ENCODE measurements around the gene BMPR1A.
"Not testable (repeated sequence)": the region's sequence is repeated elsewhere in the genome, so short reads cannot be mapped to it uniquely, and the experiment has no call there.

The BMPR1A gene

DNA sequence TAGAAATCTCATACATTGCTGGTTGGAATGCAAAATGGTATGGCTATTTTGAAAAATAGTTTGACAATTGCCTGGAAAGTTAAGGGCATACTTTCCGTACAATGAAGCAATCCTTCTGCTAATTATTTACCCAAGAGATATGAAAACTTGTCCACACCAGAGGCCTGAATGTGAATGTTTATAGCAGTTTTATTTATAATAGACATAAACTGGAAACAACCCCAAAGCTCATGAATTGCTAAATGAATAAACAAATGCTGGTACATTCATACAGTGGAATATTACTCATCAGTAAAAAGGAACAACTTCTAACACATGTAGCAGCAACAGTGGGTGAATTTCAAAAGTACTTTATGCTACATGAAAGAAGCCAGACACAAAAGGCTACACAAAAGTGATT is 158.3 kb downstream of the BMPR1A start:
- H3K4me3 ChIP-seq (ENCODE audit: low read depth, low read length): no peak overlapping the region
- TF ChIP-seq, protein P1, sequence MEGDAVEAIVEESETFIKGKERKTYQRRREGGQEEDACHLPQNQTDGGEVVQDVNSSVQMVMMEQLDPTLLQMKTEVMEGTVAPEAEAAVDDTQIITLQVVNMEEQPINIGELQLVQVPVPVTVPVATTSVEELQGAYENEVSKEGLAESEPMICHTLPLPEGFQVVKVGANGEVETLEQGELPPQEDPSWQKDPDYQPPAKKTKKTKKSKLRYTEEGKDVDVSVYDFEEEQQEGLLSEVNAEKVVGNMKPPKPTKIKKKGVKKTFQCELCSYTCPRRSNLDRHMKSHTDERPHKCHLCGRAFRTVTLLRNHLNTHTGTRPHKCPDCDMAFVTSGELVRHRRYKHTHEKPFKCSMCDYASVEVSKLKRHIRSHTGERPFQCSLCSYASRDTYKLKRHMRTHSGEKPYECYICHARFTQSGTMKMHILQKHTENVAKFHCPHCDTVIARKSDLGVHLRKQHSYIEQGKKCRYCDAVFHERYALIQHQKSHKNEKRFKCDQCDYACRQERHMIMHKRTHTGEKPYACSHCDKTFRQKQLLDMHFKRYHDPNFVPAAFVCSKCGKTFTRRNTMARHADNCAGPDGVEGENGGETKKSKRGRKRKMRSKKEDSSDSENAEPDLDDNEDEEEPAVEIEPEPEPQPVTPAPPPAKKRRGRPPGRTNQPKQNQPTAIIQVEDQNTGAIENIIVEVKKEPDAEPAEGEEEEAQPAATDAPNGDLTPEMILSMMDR (IDR thresholded peaks at IDR 0.05; ENCODE audit: borderline replicate concordance, insufficient read depth, low read depth, low read length): no peak

DNA sequence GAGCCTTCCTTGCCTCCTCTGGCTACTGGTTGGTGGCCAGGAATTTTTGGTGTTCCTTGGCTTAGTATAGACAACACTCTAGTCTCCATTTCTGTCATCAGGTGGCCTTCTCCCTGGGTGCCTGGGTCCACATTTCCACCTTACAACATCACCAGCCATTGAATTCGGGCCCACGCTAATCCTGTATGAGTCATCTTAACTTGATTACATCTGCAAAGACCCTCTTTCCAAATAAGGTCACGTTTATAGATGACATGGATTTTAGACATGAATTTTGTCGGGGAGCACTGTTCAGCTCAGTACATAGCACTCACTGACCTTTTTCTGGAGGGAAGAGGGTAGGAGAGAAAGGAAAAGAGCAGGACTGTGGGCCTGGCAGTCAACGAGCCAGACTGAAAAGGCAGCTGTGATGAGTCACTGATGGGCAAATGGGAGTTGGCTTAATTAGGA is 161.6 kb downstream of the BMPR1A start:
- H3K4me3 ChIP-seq (ENCODE audit: low read depth, low read length): no peak overlapping the region
- TF ChIP-seq, protein P1 (IDR thresholded peaks at IDR 0.05; ENCODE audit: borderline replicate concordance, insufficient read depth, low read depth, low read length): no peak

- TF ChIP-seq, protein P1 (IDR thresholded peaks at IDR 0.05; ENCODE audit: borderline replicate concordance, insufficient read depth, low read depth, low read length): no peak
- no peak overlapping the region for H3K4me3 ChIP-seq (ENCODE audit: low read depth, low read length)
Observed at GRCh38 chr10:86922553-86922961, 166.1 kb downstream of the BMPR1A start.

DNA sequence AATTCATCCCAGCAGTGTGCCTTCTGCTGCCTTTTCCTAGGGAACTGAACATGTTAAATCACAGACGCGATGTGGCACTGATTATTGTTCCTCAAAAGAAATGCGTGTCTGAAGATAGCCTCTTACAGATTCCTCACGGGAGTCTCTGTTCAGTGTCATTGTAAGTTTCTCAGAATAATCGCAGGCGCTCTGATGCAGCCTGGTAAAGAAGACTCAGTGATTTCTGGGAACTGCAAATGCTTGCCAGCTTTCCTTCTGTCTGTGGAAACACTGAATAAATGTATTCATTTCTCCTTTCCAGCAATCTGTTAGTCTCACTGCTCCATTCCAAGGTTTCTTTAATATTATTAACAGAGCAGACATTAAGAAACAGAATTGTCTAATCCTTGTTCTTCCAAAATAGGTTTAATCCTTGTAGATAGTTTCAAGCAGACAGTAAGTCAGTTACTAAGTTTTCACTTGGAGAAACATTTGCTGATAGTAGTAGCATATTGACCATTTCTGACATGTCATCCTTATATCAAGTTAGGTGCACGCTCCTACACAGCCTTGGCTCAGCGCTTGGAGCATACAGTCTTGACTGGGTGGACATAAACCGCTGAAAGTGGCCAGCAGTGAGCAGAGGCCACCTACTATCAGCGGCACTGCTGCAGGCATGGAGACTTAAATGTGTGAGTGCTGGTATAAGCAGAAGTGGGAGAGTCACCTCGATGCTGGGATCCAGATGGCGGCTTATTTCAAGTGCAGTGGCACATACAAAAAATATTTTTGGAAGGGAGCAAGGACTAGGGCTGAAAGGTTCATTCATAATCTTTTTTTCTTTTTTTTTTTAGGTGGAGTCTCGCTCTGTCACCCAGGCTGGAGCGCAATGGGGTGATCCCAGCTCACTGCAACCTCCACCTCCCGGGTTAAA is 173.3 kb downstream of the BMPR1A start:
- H3K4me3 ChIP-seq (ENCODE audit: low read depth, low read length): no peak overlapping the region
- TF ChIP-seq, protein P1 (IDR thresholded peaks at IDR 0.05; ENCODE audit: borderline replicate concordance, insufficient read depth, low read depth, low read length): no peak

DNA sequence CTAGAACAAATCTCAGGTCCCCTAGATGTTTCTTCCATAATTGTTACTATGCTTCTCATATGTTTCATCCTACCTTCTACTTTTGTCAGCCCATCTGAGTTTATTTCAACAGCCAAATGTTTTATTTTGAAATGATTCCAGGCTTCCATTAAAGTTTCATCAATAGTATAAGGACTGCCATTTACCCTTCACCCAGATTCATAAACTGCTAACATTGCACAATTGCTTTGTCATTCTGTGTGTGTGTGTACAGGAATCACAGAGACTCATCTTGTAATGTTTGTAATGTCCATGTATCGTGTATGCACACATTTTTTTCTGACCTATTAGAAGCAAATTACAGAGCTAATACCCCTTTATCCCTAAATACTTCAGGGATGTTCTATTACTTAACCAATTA is 175.5 kb downstream of the BMPR1A start:
- no peak overlapping the region for H3K4me3 ChIP-seq (ENCODE audit: low read depth, low read length)
- TF ChIP-seq, protein P1 (IDR thresholded peaks at IDR 0.05; ENCODE audit: borderline replicate concordance, insufficient read depth, low read depth, low read length): no peak

DNA sequence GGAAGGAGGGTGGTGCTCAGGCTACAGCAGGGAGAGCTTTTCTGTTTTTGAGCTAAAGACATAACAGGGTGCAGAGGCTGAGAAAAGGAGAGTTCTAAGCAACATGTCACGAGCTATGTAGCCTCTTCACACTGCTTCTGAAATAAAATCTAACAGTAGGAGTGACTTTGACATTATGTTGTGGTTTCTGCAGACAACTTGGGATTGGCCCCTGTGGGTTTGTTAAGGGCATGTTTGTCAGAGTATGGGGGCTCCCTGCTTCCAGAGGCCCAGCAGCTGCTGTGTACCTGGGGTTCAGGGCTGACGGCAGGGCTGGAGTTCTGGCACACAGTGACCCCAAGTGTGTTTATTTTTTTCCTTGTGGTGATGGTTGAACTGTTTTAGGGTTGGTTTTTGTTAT is 176.3 kb downstream of the BMPR1A start:
- TF ChIP-seq, protein P1 (IDR thresholded peaks at IDR 0.05; ENCODE audit: borderline replicate concordance, insufficient read depth, low read depth, low read length): no peak
- H3K4me3 ChIP-seq (ENCODE audit: low read depth, low read length): no peak overlapping the region

- H3K4me3 ChIP-seq (ENCODE audit: low read depth, low read length): not testable (repeated sequence)
Observed at GRCh38 chr10:86934162-86934711, 177.8 kb downstream of the BMPR1A start.
